Measurements from ENCODE around the gene PNMT. TPM values are rescaled to one million over a fixed set of nuclear protein-coding genes. Genes with fewer than 3 reads are reported as not detected.
A peak's percentile ranks its signal among the peaks of the same experiment; 100 is the strongest.

PNMT gene
- polyA plus RNA-seq, 3 donors from 2014 or later: 1.4 to 1.6 TPM; not detected in 1

- peaks cover 10 to 13% (median 11%) of the 10 kb centered on the region in 3 donors for H3K27me3 Mint-ChIP-seq (ENCODE audit: low read depth in 3 of 3)
- H3K4me1 Mint-ChIP-seq: peaks cover 8% of the 10 kb centered on the region in 2 donors
- H3K27ac Mint-ChIP-seq: no peak overlapping the region
- H3K9me3 Mint-ChIP-seq: no peaks in the 10 kb centered on the region
- H3K36me3 Mint-ChIP-seq: peaks cover 0 to 3% (median 0%) of the 10 kb centered on the region in 3 donors
- no peak for DNase-seq
- H3K4me3 Mint-ChIP-seq: no peak overlapping the region
These were observed 40.3 kb upstream of the PNMT start for GRCh38 chr17:39627712-39628516.

GRCh38 chr17:39628655-39629493, 39.4 kb upstream of the PNMT start:
- peaks cover 6 to 16% (median 13%) of the 10 kb centered on the region in 3 donors for H3K27me3 Mint-ChIP-seq (ENCODE audit: low read depth in 3 of 3)
- no peaks in the 10 kb centered on the region for H3K9me3 Mint-ChIP-seq
- DNase-seq: no peak
- H3K27ac Mint-ChIP-seq: no peak overlapping the region
- H3K36me3 Mint-ChIP-seq: peaks cover 0 to 3% (median 0%) of the 10 kb centered on the region in 3 donors
- H3K4me1 Mint-ChIP-seq: peaks cover 0 to 4% of the 10 kb centered on the region in 2 donors
- no peak overlapping the region for H3K4me3 Mint-ChIP-seq

GRCh38 chr17:39629494-39629880, 38.8 kb upstream of the PNMT start:
- H3K27me3 Mint-ChIP-seq (ENCODE audit: low read depth in 3 of 3): peaks cover 6 to 16% (median 13%) of the 10 kb centered on the region in 3 donors
- no peak for DNase-seq
- H3K27ac Mint-ChIP-seq: no peak overlapping the region
- no peaks in the 10 kb centered on the region for H3K9me3 Mint-ChIP-seq
- H3K4me3 Mint-ChIP-seq: no peak overlapping the region
- H3K36me3 Mint-ChIP-seq: peaks cover 0 to 3% (median 0%) of the 10 kb centered on the region in 3 donors
- peaks cover 3 to 4% of the 10 kb centered on the region in 2 donors for H3K4me1 Mint-ChIP-seq

GRCh38 chr17:39629898-39630297, 38.4 kb upstream of the PNMT start:
- no peak overlapping the region for H3K27ac Mint-ChIP-seq
- peaks cover 6 to 16% (median 13%) of the 10 kb centered on the region in 3 donors for H3K27me3 Mint-ChIP-seq (ENCODE audit: low read depth in 3 of 3)
- H3K4me3 Mint-ChIP-seq: no peak overlapping the region
- H3K36me3 Mint-ChIP-seq: peaks cover 0 to 3% (median 0%) of the 10 kb centered on the region in 3 donors
- DNase-seq: no peak
- no peaks in the 10 kb centered on the region for H3K9me3 Mint-ChIP-seq
- H3K4me1 Mint-ChIP-seq: peaks cover 4 to 6% of the 10 kb centered on the region in 2 donors

- H3K4me1 Mint-ChIP-seq: peaks cover 4 to 6% of the 10 kb centered on the region in 2 donors
- H3K36me3 Mint-ChIP-seq: peaks cover 0 to 3% (median 0%) of the 10 kb centered on the region in 3 donors
- H3K9me3 Mint-ChIP-seq: no peaks in the 10 kb centered on the region
- H3K27ac Mint-ChIP-seq: no peak overlapping the region
- DNase-seq: no peak
- H3K27me3 Mint-ChIP-seq (ENCODE audit: low read depth in 3 of 3): peaks cover 2 to 14% (median 14%) of the 10 kb centered on the region in 3 donors
- H3K4me3 Mint-ChIP-seq: no peak overlapping the region
These were observed 36.9 kb upstream of the PNMT start for GRCh38 chr17:39631403-39631802.

- Mint-ChIP-seq H3K36me3 (peaks cover 0 to 3% (median 0%) of the 10 kb centered on the region in 3 donors), H3K4me3 (no peak overlapping the region), H3K4me1 (peaks cover 6 to 8% of the 10 kb centered on the region in 2 donors), H3K27me3 (ENCODE audit: low read depth in 3 of 3) (peaks cover 0 to 15% (median 14%) of the 10 kb centered on the region in 3 donors), H3K9me3 (no peaks in the 10 kb centered on the region), H3K27ac (no peak overlapping the region)
- DNase-seq: no peak
These were observed 35.9 kb upstream of the PNMT start for GRCh38 chr17:39632153-39632941.

GRCh38 chr17:39633570-39634183, 34.6 kb upstream of the PNMT start:
- Mint-ChIP-seq H3K27ac (peak overlapping the region in 1 of 6 donors; percentile 69), H3K9me3 (no peaks in the 10 kb centered on the region), H3K36me3 (peaks cover 0 to 3% (median 0%) of the 10 kb centered on the region in 3 donors), H3K4me3 (no peak overlapping the region), H3K4me1 (peaks cover 20 to 21% of the 10 kb centered on the region in 2 donors), H3K27me3 (ENCODE audit: low read depth in 3 of 3) (peaks cover 0 to 12% (median 10%) of the 10 kb centered on the region in 3 donors)
- no peak for DNase-seq

- peaks cover 0 to 12% (median 10%) of the 10 kb centered on the region in 3 donors for H3K27me3 Mint-ChIP-seq (ENCODE audit: low read depth in 3 of 3)
- peak overlapping the region in 2 of 6 donors; percentile 48 to 57 for H3K27ac Mint-ChIP-seq
- H3K4me3 Mint-ChIP-seq: peak overlapping the region in 2 of 5 donors; percentile 27 to 31
- DNase-seq: peak; percentile 41 to 46 (median 45)
- H3K36me3 Mint-ChIP-seq: peaks cover 0 to 3% (median 0%) of the 10 kb centered on the region in 3 donors
- no peaks in the 10 kb centered on the region for H3K9me3 Mint-ChIP-seq
- peaks cover 27 to 29% of the 10 kb centered on the region in 2 donors for H3K4me1 Mint-ChIP-seq
These were observed 33.8 kb upstream of the PNMT start for GRCh38 chr17:39634384-39634871.

GRCh38 chr17:39635614-39636176, 32.6 kb upstream of the PNMT start:
- DNase-seq: no peak
- Mint-ChIP-seq H3K9me3 (no peaks in the 10 kb centered on the region), H3K27me3 (ENCODE audit: low read depth in 3 of 3) (peaks cover 0 to 12% (median 10%) of the 10 kb centered on the region in 3 donors), H3K4me1 (peaks cover 40% of the 10 kb centered on the region in 2 donors), H3K4me3 (peak overlapping the region; percentile 56 to 97 (median 88)), H3K27ac (peak overlapping the region; percentile 39 to 96 (median 94)), H3K36me3 (peaks cover 0 to 3% (median 0%) of the 10 kb centered on the region in 3 donors)

GRCh38 chr17:39636587-39636926, 31.7 kb upstream of the PNMT start:
- H3K27me3 Mint-ChIP-seq (ENCODE audit: low read depth in 3 of 3): peaks cover 0 to 11% (median 8%) of the 10 kb centered on the region in 3 donors
- no peak for DNase-seq
- H3K36me3 Mint-ChIP-seq: no peaks in the 10 kb centered on the region
- H3K9me3 Mint-ChIP-seq: no peaks in the 10 kb centered on the region
- peak overlapping the region; percentile 88 to 99 (median 91) for H3K4me3 Mint-ChIP-seq
- peak overlapping the region; percentile 89 to 96 (median 94) for H3K27ac Mint-ChIP-seq
- peaks cover 49% of the 10 kb centered on the region in 2 donors for H3K4me1 Mint-ChIP-seq

GRCh38 chr17:39636927-39637736, 31.1 kb upstream of the PNMT start, which contains the start of gene STARD3:
Gene STARD3, plus strand, starts transcription at chr17:39637144. Its CDS starts 16,388 bp downstream, at chr17:39653532.
- peaks cover 54% of the 10 kb centered on the region in 2 donors for H3K4me1 Mint-ChIP-seq
- peak within 1 kb of the TSS; percentile 89 to 96 (median 94) for H3K27ac Mint-ChIP-seq
- H3K27me3 Mint-ChIP-seq (ENCODE audit: low read depth in 3 of 3): peaks cover 0 to 8% (median 8%) of the 10 kb centered on the region in 3 donors
- H3K36me3 Mint-ChIP-seq: no peaks in the 10 kb centered on the region
- peak within 1 kb of the TSS; percentile 88 to 99 (median 91) for H3K4me3 Mint-ChIP-seq
- DNase-seq: peak; percentile 86 to 90 (median 89)
- H3K9me3 Mint-ChIP-seq: no peaks in the 10 kb centered on the region

GRCh38 chr17:39638317-39638716, 29.9 kb upstream of the PNMT start:
- DNase-seq: no peak
- Mint-ChIP-seq H3K4me3 (peak overlapping the region; percentile 88 to 99 (median 91)), H3K9me3 (no peaks in the 10 kb centered on the region), H3K27me3 (ENCODE audit: low read depth in 3 of 3) (peaks cover 0 to 8% (median 8%) of the 10 kb centered on the region in 3 donors), H3K4me1 (peaks cover 65 to 66% of the 10 kb centered on the region in 2 donors), H3K27ac (peak overlapping the region; percentile 89 to 96 (median 94)), H3K36me3 (no peaks in the 10 kb centered on the region)

All from immature natural killer cell (primary cell).